HCT116 (cell line): ENCODE results near the gene SLC22A23. TPM values are rescaled to one million over a fixed set of nuclear protein-coding genes. Genes with fewer than 3 reads are reported as not detected.

Source experiments
- ATAC-seq: fragments of 200-7000 bp; cut with Tn5 transposase; 2 replicates; pipeline ENCODE4 v1.9.1; 2020; ENCODE audit warnings: mild to moderate bottlenecking, moderate library complexity
- BruUV-seq: library from RNA; stranded (reverse); fragments of 400-500 nt; replicated peaks from 2 replicates; lab custom pipeline; 2021; lab: Mats Ljungman, UMichigan
- CTCF ChIA-PET: fragments of 300-600 bp; sonication (Branson Sonifier 250); formaldehyde crosslinking; loops from one replicate; lab custom pipeline; 2021; ENCODE audit warnings: antibody characterized with exemption; lab: Charles Lee
- POLR2A ChIA-PET: fragments of 300-600, 350-600 bp; sonication (Branson Sonifier 250); formaldehyde crosslinking; loops from one replicate; lab custom pipeline; 2021; ENCODE audit warnings: antibody characterized with exemption; lab: Charles Lee
- RAD21 ChIA-PET, 2 experiments: fragments of 300-600 bp; sonication (Branson Sonifier 250); formaldehyde crosslinking; loops; one replicate each; lab custom pipeline; 2023; ENCODE audit warnings: low total read pairs in 2 of 2; ENCODE audit not compliant: uncharacterized antibody in 2 of 2, unreplicated experiment in 2 of 2, low non-redundant PET in 1 of 2; lab: Charles Lee
- DNase-seq: peaks from one replicate; pipeline ENCODE4 v3.0.0-alpha.2; 2010; ENCODE audit warnings: low read depth, low spot score
- H2AFZ ChIP-seq: fragments of 200-600 bp; shearing (Covaris generic), sonication (generic); 2 replicates; pipeline ENCODE4 v1.6.1; 2017; ENCODE audit warnings: low read depth, mixed run types, mixed read lengths, antibody characterized with exemption, low read length; ENCODE audit not compliant: poor library complexity, severe bottlenecking
- H3K27ac ChIP-seq: 2 replicates; pipeline ENCODE4 v1.5.1; 2012; ENCODE audit warnings: low read depth, low read length
- H3K27me3 ChIP-seq: fragments of 200-600 bp; sonication (generic); 2 replicates; pipeline ENCODE4 v1.6.1; 2016; ENCODE audit warnings: mixed run types, low read length, mixed read lengths; ENCODE audit not compliant: insufficient read depth
- H3K36me3 ChIP-seq, 2 experiments: fragments of 200-500 bp in 1 of 2; fragments of 200-600 bp in 1 of 2; sonication (Bioruptor generic) in 1 of 2; sonication (generic) in 1 of 2; 2 replicates each; pipeline versions ENCODE4 v1.5.1 to v1.6.1; 2014 to 2016; ENCODE audit warnings: low read length in 2 of 2, inconsistent platforms in 1 of 2, mixed read lengths in 1 of 2, mixed run types in 1 of 2; ENCODE audit not compliant: insufficient read depth in 2 of 2, control insufficient read depth in 1 of 2
- H3K4me1 ChIP-seq, 2 experiments: fragments of 200-600 bp in 1 of 2; sonication (generic) in 1 of 2; 2 replicates each; pipeline versions ENCODE4 v1.5.1 to v1.6.1; 2012 to 2017; ENCODE audit warnings: low read length in 2 of 2, inconsistent platforms in 1 of 2, mild to moderate bottlenecking in 1 of 2, mixed read lengths in 1 of 2, mixed run types in 1 of 2, moderate library complexity in 1 of 2; ENCODE audit not compliant: insufficient read depth in 2 of 2, control insufficient read depth in 1 of 2
- H3K4me2 ChIP-seq: fragments of 200-600 bp; sonication (generic); 2 replicates; pipeline ENCODE4 v1.6.1; 2017; ENCODE audit warnings: mixed run types, low read length, mixed read lengths
- H3K4me3 ChIP-seq, 2 experiments: fragments of 200-600 bp in 1 of 2; sonication (generic) in 1 of 2; replicated peaks in 1 of 2; 2 replicates each; pipeline ENCODE4 v1.5.1; 2011 to 2016; ENCODE audit warnings: low read length in 2 of 2, control low read depth in 1 of 2, low read depth in 1 of 2, mild to moderate bottlenecking in 1 of 2, mixed read lengths in 1 of 2, mixed run types in 1 of 2
- H3K79me2 ChIP-seq: fragments of 200-600 bp; sonication (generic); 2 replicates; pipeline ENCODE4 v1.6.1; 2017; ENCODE audit warnings: mild to moderate bottlenecking, mixed run types, low read length, moderate library complexity, mixed read lengths; ENCODE audit not compliant: insufficient read depth
- H3K9ac ChIP-seq: fragments of 200-600 bp; sonication (generic); 2 replicates; pipeline ENCODE4 v1.6.1; 2016; ENCODE audit warnings: low read length, mixed read lengths
- H3K9me2 ChIP-seq: fragments of 200-600 bp; sonication (generic), shearing (Covaris generic); 2 replicates; pipeline ENCODE4 v1.6.1; 2017; ENCODE audit warnings: mixed run types, mild to moderate bottlenecking, moderate library complexity; ENCODE audit not compliant: insufficient read depth
- H3K9me3 ChIP-seq, 2 experiments: fragments of 200-500 bp in 1 of 2; fragments of 200-600 bp in 1 of 2; sonication (Bioruptor generic) in 1 of 2; sonication (generic) in 1 of 2; 2 replicates each; pipeline ENCODE4 v1.6.1; 2014 to 2017; ENCODE audit warnings: low read length in 2 of 2, mixed read lengths in 2 of 2, inconsistent platforms in 1 of 2, low read depth in 1 of 2, mild to moderate bottlenecking in 1 of 2, mixed run types in 1 of 2, moderate library complexity in 1 of 2; ENCODE audit not compliant: control insufficient read depth in 1 of 2, insufficient read depth in 1 of 2
- H4K20me1 ChIP-seq: fragments of 200-600 bp; sonication (generic), shearing (Covaris generic); 2 replicates; pipeline ENCODE4 v1.6.1; 2017; ENCODE audit warnings: mixed run types, mild to moderate bottlenecking, moderate library complexity; ENCODE audit not compliant: insufficient read depth
- ELF1 ChIP-seq: IDR thresholded peaks from 2 replicates; pipeline ENCODE4 v1.6.1; 2012; ENCODE audit warnings: low read depth, borderline replicate concordance
- EZH2 ChIP-seq: fragments of 200-600 bp; sonication (generic); IDR thresholded peaks from 2 replicates; pipeline ENCODE4 v1.6.1; 2017; ENCODE audit warnings: antibody characterized with exemption, mixed run types
- EZH2phosphoT487 ChIP-seq: fragments of 200-600 bp; IDR thresholded peaks from 2 replicates; pipeline ENCODE4 v1.6.1; 2018; ENCODE audit warnings: antibody characterized with exemption, borderline replicate concordance
- JUND ChIP-seq: IDR thresholded peaks from 2 replicates; pipeline ENCODE4 v1.6.1; 2012
- REST ChIP-seq: IDR thresholded peaks from 2 replicates; pipeline ENCODE4 v1.6.1; 2012; ENCODE audit warnings: low read depth
- TCF7L2 ChIP-seq: IDR thresholded peaks from 2 replicates; pipeline ENCODE4 v1.7.0; 2011; ENCODE audit warnings: borderline replicate concordance, inconsistent platforms; ENCODE audit not compliant: insufficient read depth, insufficient read length; ENCODE audit errors: extremely low read depth
- ZFX ChIP-seq: fragments of 450-650 bp; IDR thresholded peaks from 2 replicates; pipeline ENCODE4 v1.6.1; 2017
- intact Hi-C: fragments of 100-400 bp; cut with micrococcal nuclease; formaldehyde crosslinking; loops from 2 replicates; pipeline ENCODE4 v1.10.0; 2022
- total RNA-seq: library from RNA; stranded (reverse); gene quantifications from one replicate; pipeline ENCODE4 v1.2.1, GENCODE V29; 2021; ENCODE audit not compliant: unreplicated experiment

The SLC22A23 gene
- total RNA-seq, 1 experiment from 2014 or later, result 11.5 TPM

- Histone ChIP-seq H3K4me2 (no peak overlapping the region), H3K9ac (no peak overlapping the region), H3K79me2 (peaks cover 77% of the 10 kb centered on the region), H3K36me3 (peaks cover 13 to 26% of the 10 kb centered on the region in 2 experiments; a peak in 3 of 4 replicates), H3K27ac (no peak overlapping the region), H3K27me3 (no peaks in the 10 kb centered on the region), H3K9me2 (no peaks in the 10 kb centered on the region), H3K9me3 (no peaks in the 10 kb centered on the region), H2AFZ (no peak overlapping the region), H3K4me1 (peaks cover 9 to 18% of the 10 kb centered on the region in 2 experiments; a peak in 3 of 4 replicates), H4K20me1 (no peaks in the 10 kb centered on the region), H3K4me3 (no peak overlapping the region)
- intact Hi-C loops, result no loop called here
- no TSS peak for BruUV-seq
- ChIA-PET POLR2A (no interaction called here), CTCF (interaction anchor here (1.3 to 1.8 kb wide), 2 partner anchors 10 to 471 kb away, joined by 3 read pairs; no protein-coding TSS in a partner anchor), RAD21 (no interaction called here)
- no peak for ATAC-seq
- TF ChIP-seq EZH2phosphoT487 (no peak), EZH2 (no peak), ELF1 (no peak), TCF7L2 (no peak), JUND (no peak), REST (no peak), ZFX (no peak)
- no peak for DNase-seq
Observed at GRCh38 chr6:3261518-3261820, 195.4 kb downstream of the SLC22A23 start.
